Muscle of leg (tissue), 11 donors: ENCODE results near the gene AP5B1. TPM values are rescaled to one million over a fixed set of nuclear protein-coding genes. Genes with fewer than 3 reads are reported as not detected.
"Not testable (repeated sequence)": the region's sequence is repeated elsewhere in the genome, so short reads cannot be mapped to it uniquely, and the experiment has no call there.

Experiments used
- DNase-seq: peaks from one replicate; pipeline ENCODE4 v3.0.0; 2013
- H3K27ac ChIP-seq: one replicate; pipeline ENCODE4 v1.5.1; 2013; ENCODE audit warnings: mild to moderate bottlenecking, low read length, control low read depth
- H3K27me3 ChIP-seq: one replicate; pipeline ENCODE4 v1.6.1; 2013; ENCODE audit warnings: low read length; ENCODE audit not compliant: control insufficient read depth, insufficient read depth
- H3K36me3 ChIP-seq: one replicate; pipeline ENCODE4 v1.6.1; 2013; ENCODE audit warnings: low read length; ENCODE audit not compliant: control insufficient read depth, insufficient read depth
- H3K4me1 ChIP-seq: one replicate; pipeline ENCODE4 v1.6.1; 2013; ENCODE audit warnings: low read length; ENCODE audit not compliant: control insufficient read depth, insufficient read depth
- H3K4me3 ChIP-seq: one replicate; pipeline ENCODE4 v1.5.1; 2013; ENCODE audit warnings: low read length, control low read depth
- H3K9me3 ChIP-seq: replicated peaks from 2 replicates; pipeline ENCODE4 v1.6.1; 2013; ENCODE audit warnings: low read depth, low read length; ENCODE audit not compliant: control insufficient read depth
- whole genome bisulfite sequencing: methylation state at CpG from one replicate; pipeline ENCODE4 v1.1.5; 2013; ENCODE audit warnings: missing lambda C conversion rate; ENCODE audit not compliant: insufficient coverage; 5-methylcytosine and 5-hydroxymethylcytosine counted together
- polyA plus RNA-seq, 8 donors: library from polyadenylated mRNA; unstranded; fragments of 120-200 nt; gene quantifications; one replicate each; pipeline versions ENCODE4 v1.2.1 to v1.2.3, GENCODE V29; 2013; ENCODE audit warnings: inconsistent platforms in 1 of 8, low replicate concordance in 1 of 8; ENCODE audit not compliant: insufficient read length in 8 of 8, insufficient read depth in 1 of 8
- total RNA-seq: library from RNA; stranded (reverse); fragments of 120-200 nt; gene quantifications from one replicate; pipeline ENCODE4 v1.2.4, GENCODE V29; 2013

AP5B1 gene
- total and polyA plus RNA-seq, 9 donors = 1.6 to 3.4 (median 2.2) TPM

DNA sequence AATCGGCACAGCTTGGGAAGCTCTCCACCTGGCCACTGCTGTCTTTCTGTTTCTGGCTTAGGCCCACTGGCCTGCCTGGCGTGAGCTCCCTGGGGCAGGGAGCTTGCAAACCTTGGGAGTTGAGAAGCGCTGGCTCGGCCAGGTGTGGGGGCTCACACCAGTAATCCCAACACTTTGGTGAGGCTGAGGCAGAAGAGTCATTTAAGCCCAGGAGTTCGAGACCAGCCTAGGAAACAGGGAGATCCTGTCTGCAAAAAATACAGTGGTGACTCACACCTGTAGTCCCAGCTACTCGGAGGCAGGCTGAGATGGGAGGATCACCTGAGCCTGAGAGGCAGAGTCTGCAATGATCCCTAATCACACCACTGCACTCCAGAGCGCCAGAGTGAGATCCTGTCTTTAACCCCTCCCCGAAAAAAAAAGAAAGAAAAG, 4.0 kb downstream of the AP5B1 start:
- DNase-seq = no peak
- Histone ChIP-seq H3K36me3 (peaks cover 10% of the 10 kb centered on the region), H3K9me3 (no peaks in the 10 kb centered on the region), H3K27me3 (peaks cover 8% of the 10 kb centered on the region), H3K4me1 (peaks cover 14% of the 10 kb centered on the region), H3K4me3 (no peak overlapping the region), H3K27ac (no peak overlapping the region)
- 82% methylated on average over 5 of the region's 8 CpGs for WGBS

DNA sequence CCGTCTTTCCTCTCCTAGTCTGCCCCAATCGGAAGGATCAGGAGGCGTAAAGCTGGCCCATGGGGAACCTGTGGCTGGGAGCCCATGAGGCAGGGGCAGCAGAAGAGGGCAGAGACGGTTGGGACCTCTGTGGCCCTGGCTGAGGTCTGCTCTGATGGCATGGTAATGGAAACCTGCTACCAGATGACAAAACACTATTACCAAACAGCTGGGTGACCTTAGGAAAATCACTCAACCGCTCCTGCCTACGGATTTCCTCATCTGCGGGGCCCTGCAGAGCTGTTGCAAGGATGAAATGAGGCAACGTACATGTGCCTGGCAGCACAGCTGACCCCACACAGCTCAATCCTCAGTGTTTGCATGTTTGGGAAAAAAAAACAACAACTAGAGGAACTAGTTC, 4.6 kb downstream of the AP5B1 start:
- 44% methylated on average over 1 of the region's 8 CpGs for WGBS
- H3K27ac ChIP-seq = no peak overlapping the region
- DNase-seq = no peak
- H3K4me1 ChIP-seq = peaks cover 10% of the 10 kb centered on the region
- no peaks in the 10 kb centered on the region for H3K9me3 ChIP-seq
- H3K36me3 ChIP-seq = peaks cover 10% of the 10 kb centered on the region
- peaks cover 4% of the 10 kb centered on the region for H3K27me3 ChIP-seq
- no peak overlapping the region for H3K4me3 ChIP-seq

DNA sequence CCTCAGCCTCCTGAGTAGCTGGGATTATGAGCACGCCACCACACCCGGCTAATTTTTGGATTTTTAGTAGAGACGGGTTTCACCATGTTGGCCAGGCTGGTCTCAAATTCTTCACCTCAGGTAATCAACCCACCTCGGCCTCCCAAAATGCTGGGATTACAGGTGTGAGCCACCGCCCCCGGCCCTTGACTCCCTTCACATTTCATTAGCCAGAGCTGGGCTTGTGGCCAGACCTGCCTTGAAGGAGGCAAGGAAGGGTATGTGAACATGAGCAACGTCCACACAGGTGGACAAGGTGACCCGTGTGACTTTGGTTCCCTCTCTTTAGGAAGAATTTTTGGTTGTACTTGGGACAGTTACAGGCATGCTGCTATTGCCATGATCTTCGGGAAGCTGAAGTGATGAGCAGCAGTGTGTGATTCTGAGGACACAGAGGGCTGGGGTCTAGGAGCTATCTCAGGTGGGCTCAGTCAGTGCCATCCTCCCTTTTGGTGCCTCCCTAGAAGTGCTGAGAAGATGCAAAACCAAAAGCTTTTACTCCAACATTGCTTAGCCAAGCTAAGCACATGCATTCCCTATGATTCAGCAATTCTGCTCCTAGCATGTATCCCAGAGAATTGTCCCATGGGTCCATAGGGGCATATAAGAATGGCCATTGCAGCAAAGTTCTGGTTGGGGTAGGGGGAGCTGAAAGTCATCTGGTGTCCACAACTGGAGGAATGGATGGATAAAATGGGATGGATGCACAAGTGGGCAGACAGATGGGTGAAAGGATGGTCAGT, 6.1 kb downstream of the AP5B1 start:
- no peak for DNase-seq
- WGBS = 83% methylated on average over 6 of the region's 9 CpGs
- Histone ChIP-seq H3K4me3 (no peak overlapping the region), H3K4me1 (peaks cover 5% of the 10 kb centered on the region), H3K36me3 (peaks cover 10% of the 10 kb centered on the region), H3K27ac (no peak overlapping the region), H3K9me3 (no peaks in the 10 kb centered on the region), H3K27me3 (peaks cover 2% of the 10 kb centered on the region)

DNA sequence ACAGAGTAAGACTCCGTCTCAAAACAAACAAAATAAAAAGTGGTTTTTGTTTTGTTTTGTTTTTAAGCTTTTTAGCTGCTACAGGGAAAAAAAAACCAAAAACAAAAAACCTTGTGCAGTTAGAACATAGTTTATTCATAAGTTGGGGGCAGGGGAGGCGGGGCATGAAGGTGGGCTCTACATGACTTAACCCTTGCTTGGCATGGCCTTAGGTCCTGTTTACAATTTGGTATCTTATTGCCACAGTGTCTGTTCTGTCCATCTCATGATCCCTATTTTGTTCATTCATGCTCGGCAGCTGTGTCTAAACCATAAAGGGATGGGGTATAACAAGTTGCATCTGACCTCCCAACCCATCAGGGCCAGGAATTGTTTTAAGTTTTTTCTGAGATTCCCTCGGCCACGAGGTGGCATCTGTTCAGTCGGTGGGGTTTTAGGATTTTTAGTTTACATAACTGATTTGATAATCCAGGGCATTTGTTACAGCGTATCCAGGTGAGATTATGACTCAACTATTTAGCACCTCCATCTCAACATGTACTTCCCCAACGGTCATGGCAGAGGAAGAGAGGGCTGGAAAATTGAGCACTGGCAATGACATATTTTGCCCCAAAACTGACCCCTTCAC, 6.9 kb downstream of the AP5B1 start:
- Histone ChIP-seq H3K27ac (no peak overlapping the region), H3K4me1 (no peaks in the 10 kb centered on the region), H3K4me3 (no peak overlapping the region), H3K36me3 (peaks cover 7% of the 10 kb centered on the region), H3K9me3 (no peaks in the 10 kb centered on the region), H3K27me3 (peaks cover 2% of the 10 kb centered on the region)
- DNase-seq = no peak
- 37% methylated on average over 2 of the region's 8 CpGs for WGBS

DNA sequence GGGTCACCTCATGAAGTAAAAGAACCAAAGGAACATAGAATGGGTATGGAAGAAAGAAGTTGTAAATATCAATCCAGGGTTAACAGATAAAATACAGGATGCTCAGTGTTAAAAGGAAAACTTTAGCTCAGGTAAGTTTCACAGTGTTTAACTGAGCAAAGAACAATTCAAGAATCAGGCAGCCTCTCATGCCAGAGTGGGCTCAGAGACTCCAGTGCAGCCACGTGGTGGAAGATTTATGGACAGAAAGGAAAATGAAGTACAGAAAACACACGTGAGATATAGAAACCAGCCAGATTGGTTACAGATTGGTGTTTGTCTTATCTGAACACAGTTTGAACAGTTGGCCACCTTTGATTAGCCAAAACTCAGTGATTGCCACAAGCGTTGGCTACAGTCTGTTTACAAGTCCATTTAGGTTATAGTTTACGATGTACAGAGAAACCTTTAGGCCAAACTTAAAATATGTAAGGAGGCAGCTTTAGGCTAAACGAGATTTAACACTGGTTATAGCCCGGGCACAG, 9.1 kb downstream of the AP5B1 start:
- Histone ChIP-seq H3K4me3 (no peak overlapping the region), H3K4me1 (no peaks in the 10 kb centered on the region), H3K27me3 (peaks cover 2% of the 10 kb centered on the region), H3K9me3 (no peaks in the 10 kb centered on the region), H3K36me3 (no peaks in the 10 kb centered on the region), H3K27ac (no peak overlapping the region)
- WGBS = 40% methylated on average over 5 of the region's 6 CpGs
- DNase-seq = no peak

DNA sequence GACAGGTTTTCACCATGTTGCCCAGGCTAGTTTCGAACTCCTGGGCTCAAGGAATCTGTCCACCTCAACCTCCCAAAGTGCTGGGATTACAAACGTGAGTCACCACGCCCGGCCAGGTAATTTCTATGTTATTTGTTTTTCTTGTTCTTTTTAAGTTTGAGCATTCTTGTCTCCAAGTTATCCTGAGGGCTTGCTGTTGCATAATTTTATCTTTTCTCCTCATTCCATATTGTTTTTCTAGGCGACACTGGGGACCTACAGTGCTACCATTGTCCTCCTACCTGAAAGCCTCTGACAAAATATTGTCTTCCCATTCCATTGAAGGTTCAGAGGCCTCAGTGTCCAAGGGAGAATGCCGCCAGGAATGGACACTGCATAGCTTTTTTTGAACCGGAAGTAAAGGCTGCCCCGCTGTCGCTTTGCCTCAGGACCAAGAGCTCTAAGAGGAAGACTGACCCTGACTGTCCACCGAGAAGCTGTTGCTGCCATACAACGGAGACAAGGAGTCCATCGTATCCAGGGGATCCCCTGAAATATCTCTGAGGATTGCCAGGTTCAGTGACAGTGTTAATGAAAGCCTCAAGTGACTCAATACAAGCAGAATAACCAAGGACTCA, 9.7 kb downstream of the AP5B1 start:
- H3K27ac ChIP-seq = no peak overlapping the region
- H3K4me3 ChIP-seq = no peak overlapping the region
- no peak for DNase-seq
- no peaks in the 10 kb centered on the region for H3K9me3 ChIP-seq
- no peaks in the 10 kb centered on the region for H3K36me3 ChIP-seq
- WGBS = 81% methylated on average over 8 of the region's 12 CpGs
- H3K27me3 ChIP-seq = peaks cover 2% of the 10 kb centered on the region
- H3K4me1 ChIP-seq = no peaks in the 10 kb centered on the region

DNA sequence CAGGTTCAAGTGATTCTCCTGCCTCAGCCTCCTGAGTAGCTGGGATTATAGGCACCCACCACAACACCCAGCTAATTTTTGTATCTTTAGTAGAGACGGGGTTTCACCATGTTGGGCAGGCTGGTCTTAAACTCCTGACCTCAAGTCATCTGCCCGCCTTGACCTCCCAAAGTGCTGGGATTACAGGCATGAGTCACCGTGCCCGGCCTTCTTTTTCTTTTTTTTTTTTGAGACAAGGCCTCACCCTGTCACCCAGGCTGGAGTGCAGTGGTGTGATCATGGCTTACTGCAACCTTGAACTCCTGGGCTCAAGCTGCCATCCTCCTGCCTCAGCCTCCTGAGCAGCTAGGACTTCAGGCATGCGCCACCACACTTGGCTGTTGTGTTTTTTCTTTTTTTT, 13.0 kb downstream of the AP5B1 start:
- not testable (repeated sequence) for H3K4me1 ChIP-seq, DNase-seq, H3K27me3 ChIP-seq, H3K9me3 ChIP-seq, H3K36me3 ChIP-seq, H3K27ac ChIP-seq, H3K4me3 ChIP-seq
- 86% methylated on average over 2 of the region's 5 CpGs for WGBS

DNA sequence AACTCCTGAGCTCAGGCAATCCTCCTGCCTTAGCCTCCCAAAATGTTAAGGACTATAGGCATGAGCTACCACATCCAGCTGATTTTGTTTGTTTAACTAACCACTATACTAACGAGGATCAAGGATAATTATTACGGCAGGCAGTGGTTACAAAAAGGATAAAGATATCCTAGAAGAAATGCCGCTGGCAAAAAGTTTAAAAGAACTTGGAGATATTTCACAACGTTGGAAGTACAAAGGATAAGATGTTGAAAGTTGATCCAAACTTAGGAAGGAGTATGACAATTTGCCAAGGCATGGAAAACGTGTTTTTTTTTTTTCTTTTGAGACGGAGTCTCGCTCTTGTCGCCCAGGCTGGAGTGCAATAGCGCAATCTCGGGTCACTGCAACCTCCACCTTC, 13.4 kb downstream of the AP5B1 start:
- Histone ChIP-seq H3K9me3 (no peaks in the 10 kb centered on the region), H3K36me3 (no peaks in the 10 kb centered on the region), H3K4me3 (no peak overlapping the region), H3K4me1 (no peaks in the 10 kb centered on the region), H3K27ac (no peak overlapping the region), H3K27me3 (no peaks in the 10 kb centered on the region)
- WGBS = 46% methylated on average over 2 of the region's 10 CpGs
- DNase-seq = no peak

DNA sequence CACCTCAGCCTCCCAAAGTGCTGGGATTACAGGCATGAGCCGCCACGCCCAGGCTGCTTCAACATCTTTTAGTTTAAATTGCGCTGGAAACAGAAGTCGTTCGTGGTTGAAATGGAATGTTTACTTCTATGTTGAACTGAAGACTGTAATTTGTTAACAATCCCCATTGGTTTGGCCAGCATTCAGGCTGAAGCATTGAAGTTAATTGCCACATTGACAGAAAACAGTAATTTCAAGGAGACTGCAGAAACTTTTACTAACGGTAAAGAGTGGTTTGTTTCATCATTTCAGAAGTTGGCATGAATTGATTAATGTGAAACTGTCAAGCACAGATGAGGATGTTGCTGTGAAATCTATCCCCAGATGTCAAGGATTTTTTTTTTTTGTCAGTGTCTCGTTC, 14.2 kb downstream of the AP5B1 start:
- Histone ChIP-seq H3K4me3 (no peak overlapping the region), H3K27ac (no peak overlapping the region), H3K27me3 (no peaks in the 10 kb centered on the region), H3K36me3 (no peaks in the 10 kb centered on the region), H3K4me1 (no peaks in the 10 kb centered on the region), H3K9me3 (no peaks in the 10 kb centered on the region)
- DNase-seq = no peak
- 45% methylated on average over 2 of the region's 7 CpGs for WGBS

DNA sequence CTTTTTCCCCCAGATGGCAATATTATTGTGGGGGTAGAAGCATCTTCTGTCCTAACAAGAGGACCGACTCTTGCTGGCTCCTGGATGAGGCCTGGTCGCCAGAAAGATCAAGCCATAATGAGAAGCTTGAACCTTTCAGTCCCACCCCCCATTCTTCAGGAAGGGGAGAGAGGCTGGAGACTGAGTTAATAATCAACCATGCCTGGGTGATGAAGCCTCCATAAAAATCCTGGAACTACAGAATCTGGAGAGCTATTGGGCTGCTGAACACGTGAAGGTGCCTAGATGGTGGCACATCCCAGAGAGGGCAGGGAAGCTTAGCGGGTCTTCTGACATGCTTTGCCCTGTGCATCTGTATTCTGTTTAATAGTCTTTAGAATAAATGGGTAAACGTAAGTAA, 16.3 kb downstream of the AP5B1 start:
- no peak for DNase-seq
- Histone ChIP-seq H3K4me1 (no peaks in the 10 kb centered on the region), H3K9me3 (no peaks in the 10 kb centered on the region), H3K36me3 (no peaks in the 10 kb centered on the region), H3K27me3 (no peaks in the 10 kb centered on the region), H3K4me3 (no peak overlapping the region), H3K27ac (no peak overlapping the region)
- 75% methylated on average over 2 of the region's 5 CpGs for WGBS
